WTC11 (cell line): ENCODE results near the gene CERS1. TPM values are rescaled to one million over a fixed set of nuclear protein-coding genes. Genes with fewer than 3 reads are reported as not detected.

ENCODE experiments used
- ATAC-seq: fragments of 200-7000 bp; cut with Tn5 transposase; 2 replicates; pipeline ENCODE4 v1.10.0; 2021; ENCODE audit warnings: mild to moderate bottlenecking, moderate library complexity
- CTCF ChIA-PET: fragments of 300-600 bp; sonication (Branson Sonifier 250); formaldehyde crosslinking; loops from one replicate; lab custom pipeline; 2021; ENCODE audit warnings: antibody characterized with exemption; lab: Charles Lee
- POLR2A ChIA-PET: fragments of 350-600 bp; sonication (Branson Sonifier 250); formaldehyde crosslinking; loops from one replicate; lab custom pipeline; 2021; ENCODE audit warnings: antibody characterized with exemption; lab: Charles Lee
- DNase-seq: peaks from one replicate; pipeline ENCODE4 v3.0.0; 2021; ENCODE audit warnings: low spot score
- H3K27ac Mint-ChIP-seq: 2 replicates; pipeline ENCODE4 v1.8.0; 2021; ENCODE audit warnings: mixed read lengths
- H3K27me3 Mint-ChIP-seq: 2 replicates; pipeline ENCODE4 v1.8.0; 2021; ENCODE audit warnings: low read depth, mild to moderate bottlenecking, moderate library complexity, mixed read lengths
- H3K36me3 Mint-ChIP-seq: 2 replicates; pipeline ENCODE4 v1.8.0; 2021; ENCODE audit warnings: mixed read lengths
- H3K4me1 Mint-ChIP-seq: 2 replicates; pipeline ENCODE4 v1.8.0; 2022; ENCODE audit warnings: mixed read lengths
- H3K4me3 Mint-ChIP-seq: 2 replicates; pipeline ENCODE4 v1.8.0; 2021; ENCODE audit warnings: mild to moderate bottlenecking, moderate library complexity, mixed read lengths
- H3K9me3 Mint-ChIP-seq: 2 replicates; pipeline ENCODE4 v1.8.0; 2021; ENCODE audit warnings: mixed read lengths
- AR ChIP-seq: fragments of 250-450 bp; sonication (Bioruptor Pico); IDR thresholded peaks from 2 replicates; pipeline ENCODE4 v1.9.0; 2021; ENCODE audit warnings: mild to moderate bottlenecking
- ATF3 ChIP-seq: sonication (generic); formaldehyde crosslinking; conservative IDR thresholded peaks from 2 replicates; pipeline ENCODE4 v1.8.1; 2022; ENCODE audit warnings: mild to moderate bottlenecking, missing genetic modification reagents
- CREM ChIP-seq: sonication (generic); formaldehyde crosslinking; IDR thresholded peaks from 2 replicates; pipeline ENCODE4 v1.8.1; 2022; ENCODE audit warnings: mild to moderate bottlenecking, missing genetic modification reagents, moderate library complexity
- ESRRA ChIP-seq: sonication (generic); formaldehyde crosslinking; IDR thresholded peaks from 2 replicates; pipeline ENCODE4 v1.8.1; 2022; ENCODE audit warnings: mild to moderate bottlenecking, missing genetic modification reagents, borderline replicate concordance
- FOXJ3 ChIP-seq: sonication (generic); formaldehyde crosslinking; IDR thresholded peaks from 2 replicates; pipeline ENCODE4 v1.9.0; 2021; ENCODE audit warnings: missing genetic modification reagents, mild to moderate bottlenecking, borderline replicate concordance
- FOXK1 ChIP-seq: sonication (generic); formaldehyde crosslinking; IDR thresholded peaks from 2 replicates; pipeline ENCODE4 v1.8.0; 2022; ENCODE audit warnings: mild to moderate bottlenecking, moderate library complexity, missing genetic modification reagents
- HMGA2 ChIP-seq: fragments of 250-450 bp; sonication (Bioruptor Pico); IDR thresholded peaks from 2 replicates; pipeline ENCODE4 v1.4.0; 2021; ENCODE audit warnings: mild to moderate bottlenecking, moderate library complexity
- IRF1 ChIP-seq: sonication (generic); formaldehyde crosslinking; IDR thresholded peaks from 2 replicates; pipeline ENCODE4 v1.8.0; 2023; ENCODE audit warnings: missing genetic modification reagents
- NR1H2 ChIP-seq: sonication (generic); formaldehyde crosslinking; IDR thresholded peaks from 2 replicates; pipeline ENCODE4 v1.9.0; 2021; ENCODE audit warnings: mild to moderate bottlenecking, moderate library complexity, missing genetic modification reagents
- NR3C1 ChIP-seq: sonication (generic); formaldehyde crosslinking; conservative IDR thresholded peaks from 2 replicates; pipeline ENCODE4 v1.8.1; 2023; ENCODE audit warnings: low read depth, mild to moderate bottlenecking, missing genetic modification reagents
- PRRX2 ChIP-seq: fragments of 250-450 bp; sonication (Bioruptor Pico); IDR thresholded peaks from 2 replicates; pipeline ENCODE4 v1.8.0; 2021; ENCODE audit warnings: mild to moderate bottlenecking
- RELA ChIP-seq: sonication (generic); formaldehyde crosslinking; IDR thresholded peaks from 2 replicates; pipeline ENCODE4 v1.8.1; 2022; ENCODE audit warnings: missing genetic modification reagents, mild to moderate bottlenecking, borderline replicate concordance
- SMAD3 ChIP-seq: sonication (generic); formaldehyde crosslinking; IDR thresholded peaks from 2 replicates; pipeline ENCODE4 v1.8.0; 2022; ENCODE audit warnings: missing genetic modification reagents, mild to moderate bottlenecking, borderline replicate concordance
- SOX15 ChIP-seq: fragments of 250-450 bp; sonication (Bioruptor Pico); IDR thresholded peaks from 2 replicates; pipeline ENCODE4 v1.9.0; 2021; ENCODE audit warnings: mild to moderate bottlenecking
- TEAD1 ChIP-seq: sonication (generic); formaldehyde crosslinking; IDR thresholded peaks from 2 replicates; pipeline ENCODE4 v1.8.0; 2022; ENCODE audit warnings: mild to moderate bottlenecking, missing genetic modification reagents
- TEAD4 ChIP-seq: sonication (generic); formaldehyde crosslinking; IDR thresholded peaks from 2 replicates; pipeline ENCODE4 v1.8.0; 2022; ENCODE audit warnings: mild to moderate bottlenecking, missing genetic modification reagents
- TP53 ChIP-seq: sonication (generic); formaldehyde crosslinking; IDR thresholded peaks from 2 replicates; pipeline ENCODE4 v1.8.1; 2023; ENCODE audit warnings: mild to moderate bottlenecking, missing genetic modification reagents
- USF2 ChIP-seq: sonication (generic); formaldehyde crosslinking; IDR thresholded peaks from 2 replicates; pipeline ENCODE4 v1.8.1; 2023; ENCODE audit warnings: mild to moderate bottlenecking, missing genetic modification reagents, moderate library complexity
- ZNF281 ChIP-seq: sonication (generic); formaldehyde crosslinking; IDR thresholded peaks from 2 replicates; pipeline ENCODE4 v1.8.0; 2023; ENCODE audit warnings: mild to moderate bottlenecking, missing genetic modification reagents
- ZNF396 ChIP-seq: fragments of 250-450 bp; sonication (Bioruptor Pico); IDR thresholded peaks from 2 replicates; pipeline ENCODE4 v1.8.0; 2021; ENCODE audit warnings: mild to moderate bottlenecking, moderate library complexity, borderline replicate concordance
- ZNF416 ChIP-seq: fragments of 250-450 bp; sonication (Bioruptor Pico); IDR thresholded peaks from 2 replicates; pipeline ENCODE4 v1.9.0; 2021; ENCODE audit warnings: mild to moderate bottlenecking, inconsistent platforms
- ZNF425 ChIP-seq: fragments of 250-450 bp; sonication (Bioruptor Pico); conservative IDR thresholded peaks from 2 replicates; pipeline ENCODE4 v1.9.0; 2021; ENCODE audit warnings: mild to moderate bottlenecking
- total RNA-seq: library from RNA; stranded (reverse); gene quantifications from 3 replicates; pipeline ENCODE4 v1.2.3, GENCODE V29; 2021
- TF ChIP-seq, protein P1 (sequence below): sonication (generic); formaldehyde crosslinking; IDR thresholded peaks from 2 replicates; pipeline ENCODE4 v1.8.1; 2022; ENCODE audit warnings: mild to moderate bottlenecking, missing genetic modification reagents, moderate library complexity, borderline replicate concordance
- TF ChIP-seq, protein P2 (sequence below): sonication (generic); formaldehyde crosslinking; IDR thresholded peaks from 2 replicates; pipeline ENCODE4 v1.8.0; 2022; ENCODE audit warnings: mild to moderate bottlenecking, missing genetic modification reagents

The CERS1 gene
- total RNA-seq, 1 experiment from 2014 or later, result 14.7 TPM

- TF ChIP-seq ZNF281, result no peak
- no peak for TF ChIP-seq CREM (CRISPR knock-in tag)
- TF ChIP-seq, protein P1, sequence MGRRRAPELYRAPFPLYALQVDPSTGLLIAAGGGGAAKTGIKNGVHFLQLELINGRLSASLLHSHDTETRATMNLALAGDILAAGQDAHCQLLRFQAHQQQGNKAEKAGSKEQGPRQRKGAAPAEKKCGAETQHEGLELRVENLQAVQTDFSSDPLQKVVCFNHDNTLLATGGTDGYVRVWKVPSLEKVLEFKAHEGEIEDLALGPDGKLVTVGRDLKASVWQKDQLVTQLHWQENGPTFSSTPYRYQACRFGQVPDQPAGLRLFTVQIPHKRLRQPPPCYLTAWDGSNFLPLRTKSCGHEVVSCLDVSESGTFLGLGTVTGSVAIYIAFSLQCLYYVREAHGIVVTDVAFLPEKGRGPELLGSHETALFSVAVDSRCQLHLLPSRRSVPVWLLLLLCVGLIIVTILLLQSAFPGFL (CRISPR knock-in tag), result no peak
- no peak for TF ChIP-seq ZNF416 (CRISPR knock-in tag)
- no peak for TF ChIP-seq RELA (CRISPR knock-in tag)
- no peak for TF ChIP-seq SOX15 (CRISPR knock-in tag)
- TF ChIP-seq, protein P2, sequence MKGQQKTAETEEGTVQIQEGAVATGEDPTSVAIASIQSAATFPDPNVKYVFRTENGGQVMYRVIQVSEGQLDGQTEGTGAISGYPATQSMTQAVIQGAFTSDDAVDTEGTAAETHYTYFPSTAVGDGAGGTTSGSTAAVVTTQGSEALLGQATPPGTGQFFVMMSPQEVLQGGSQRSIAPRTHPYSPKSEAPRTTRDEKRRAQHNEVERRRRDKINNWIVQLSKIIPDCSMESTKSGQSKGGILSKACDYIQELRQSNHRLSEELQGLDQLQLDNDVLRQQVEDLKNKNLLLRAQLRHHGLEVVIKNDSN (CRISPR knock-in tag), result no peak
- TF ChIP-seq ZNF425 (CRISPR knock-in tag), result no peak
- no peak for TF ChIP-seq SMAD3 (CRISPR knock-in tag)
- TF ChIP-seq, all 79 proteins: peak for 0
These were observed 28.8 kb upstream of the CERS1 start (continued) for GRCh38 chr19:18924684-18925213.

- ATAC-seq (no peak), DNase-seq (no peak)
- Mint-ChIP-seq H3K36me3 (peaks cover 25% of the 10 kb centered on the region), H3K27ac (no peak overlapping the region), H3K9me3 (no peaks in the 10 kb centered on the region), H3K4me3 (no peak overlapping the region), H3K4me1 (peaks cover 10% of the 10 kb centered on the region), H3K27me3 (no peaks in the 10 kb centered on the region; the same call in 1 of the 2 replicates)
- ChIA-PET CTCF (no interaction called here), POLR2A (no interaction called here)
- TF ChIP-seq FOXJ3 (no peak), ATF3 (CRISPR knock-in tag) (no peak), NR3C1 (CRISPR knock-in tag) (no peak), TP53 (no peak), USF2 (no peak), AR (CRISPR knock-in tag) (no peak), NR1H2 (no peak), IRF1 (CRISPR knock-in tag) (no peak), ESRRA (CRISPR knock-in tag) (no peak), PRRX2 (CRISPR knock-in tag) (no peak), TEAD4 (CRISPR knock-in tag) (no peak), TEAD1 (CRISPR knock-in tag) (no peak), ZNF396 (CRISPR knock-in tag) (no peak), HMGA2 (CRISPR knock-in tag) (no peak), SMAD3 (CRISPR knock-in tag) (no peak), FOXK1 (no peak)
These were observed 26.4 kb upstream of the CERS1 start for GRCh38 chr19:18922228-18922985.
